Caco-2 (cell line): Measurements from ENCODE around the gene ALDH5A1. TPM values are rescaled to one million over a fixed set of nuclear protein-coding genes. Genes with fewer than 3 reads are reported as not detected.

ENCODE experiments used
- BruUV-seq: library from RNA; stranded (reverse); fragments of 400-500 nt; replicated peaks from 2 replicates; lab custom pipeline; 2021; lab: Mats Ljungman, UMichigan
- CTCF ChIA-PET: fragments of 300-600 bp; sonication (Branson Sonifier 250); formaldehyde crosslinking; loops from one replicate; lab custom pipeline; 2022; ENCODE audit warnings: antibody characterized with exemption; lab: Charles Lee
- POLR2A ChIA-PET: fragments of 300-600 bp; sonication (Branson Sonifier 250); formaldehyde crosslinking; loops from one replicate; lab custom pipeline; 2022; ENCODE audit warnings: antibody characterized with exemption; lab: Charles Lee
- DNase-seq, 2 experiments: peaks; one replicate each; pipeline versions ENCODE4 v3.0.0 to v3.0.0-alpha.2; 2020 to 2022
- H3K27me3 ChIP-seq: replicated peaks from 2 replicates; pipeline ENCODE4 v1.6.0; 2011; ENCODE audit warnings: low read length; ENCODE audit not compliant: control insufficient read depth, insufficient read depth
- H3K36me3 ChIP-seq: 2 replicates; pipeline ENCODE4 v1.5.1; 2011; ENCODE audit warnings: low read length; ENCODE audit not compliant: control insufficient read depth, insufficient read depth
- H3K4me1 ChIP-seq: fragments of 250-450 bp; sonication (Bioruptor Pico); 2 replicates; pipeline ENCODE4 v1.5.1; 2020; ENCODE audit warnings: mild to moderate bottlenecking
- H3K4me3 ChIP-seq: 2 replicates; pipeline ENCODE4 v1.5.1; 2011; ENCODE audit warnings: low read depth, mild to moderate bottlenecking, control low read depth, low read length
- H3K9me3 ChIP-seq: fragments of 250-450 bp; sonication (Bioruptor Pico); 2 replicates; pipeline ENCODE4 v1.5.1; 2020; ENCODE audit warnings: mild to moderate bottlenecking, moderate library complexity
- H3K27ac Mint-ChIP-seq: one replicate; pipeline ENCODE4 v1.8.0; 2022; ENCODE audit warnings: mixed read lengths; ENCODE audit not compliant: unreplicated experiment
- H3K27me3 Mint-ChIP-seq: one replicate; pipeline ENCODE4 v1.8.0; 2022; ENCODE audit warnings: mixed read lengths; ENCODE audit not compliant: insufficient read depth, unreplicated experiment
- H3K36me3 Mint-ChIP-seq: one replicate; pipeline ENCODE4 v1.8.0; 2022; ENCODE audit warnings: mild to moderate bottlenecking, mixed read lengths; ENCODE audit not compliant: insufficient read depth, unreplicated experiment
- H3K4me1 Mint-ChIP-seq: one replicate; pipeline ENCODE4 v1.8.0; 2022; ENCODE audit warnings: low read depth, mixed read lengths; ENCODE audit not compliant: unreplicated experiment
- H3K4me3 Mint-ChIP-seq: one replicate; pipeline ENCODE4 v1.8.0; 2022; ENCODE audit warnings: mild to moderate bottlenecking, moderate library complexity, mixed read lengths; ENCODE audit not compliant: unreplicated experiment
- H3K9me3 Mint-ChIP-seq: one replicate; pipeline ENCODE4 v1.8.0; 2022; ENCODE audit warnings: mixed read lengths; ENCODE audit not compliant: unreplicated experiment
- CTCF ChIP-seq, 2 experiments: fragments of 200-600 bp in 1 of 2; IDR thresholded peaks; 1 replicate in 1 of 2; 2 replicates in 1 of 2; pipeline versions ENCODE4 v1.5.1 to v1.8.0; 2011 to 2022; ENCODE audit warnings: antibody characterized with exemption in 1 of 2, control low read depth in 1 of 2, inconsistent platforms in 1 of 2, low read depth in 1 of 2, low read length in 1 of 2, mild to moderate bottlenecking in 1 of 2, moderate library complexity in 1 of 2; ENCODE audit not compliant: insufficient read depth in 1 of 2, severe bottlenecking in 1 of 2, unreplicated experiment in 1 of 2
- intact Hi-C: fragments of 100-400 bp; cut with micrococcal nuclease; formaldehyde crosslinking; loops from one replicate; pipeline ENCODE4 v1.10.0; 2022; ENCODE audit not compliant: unreplicated experiment
- total RNA-seq: library from RNA; stranded (reverse); gene quantifications from 2 replicates; pipeline ENCODE4 v1.2.3, GENCODE V29; 2022

ALDH5A1 gene
- total RNA-seq, 1 experiment from 2014 or later: 45.3 TPM

- no peaks in the 10 kb centered on the region for H3K36me3 Mint-ChIP-seq
- intact Hi-C loops: no loop called here
- no peaks in the 10 kb centered on the region for H3K4me1 ChIP-seq
- TF ChIP-seq CTCF (IDR thresholded peaks at IDR 0.05; ENCODE audit: insufficient read depth in 1 of 2, low read depth in 1 of 2, low read length in 1 of 2, severe bottlenecking in 1 of 2, unreplicated experiment in 1 of 2): no peak
- no peaks in the 10 kb centered on the region for H3K36me3 ChIP-seq
- BruUV-seq: no TSS peak
- peaks cover 6% of the 10 kb centered on the region for H3K27me3 Mint-ChIP-seq
- H3K9me3 ChIP-seq: no peaks in the 10 kb centered on the region
- CTCF ChIA-PET: interaction anchor here (0.6 kb wide), 1 partner anchor 276 kb away, joined by 3 read pairs; no protein-coding TSS in a partner anchor
- no peaks in the 10 kb centered on the region for H3K9me3 Mint-ChIP-seq
- H3K27me3 ChIP-seq: no peaks in the 10 kb centered on the region
- no peak for DNase-seq
- no peak overlapping the region for H3K27ac Mint-ChIP-seq
- POLR2A ChIA-PET: no interaction called here
- no peak overlapping the region for H3K4me3 Mint-ChIP-seq
- no peak overlapping the region for H3K4me3 ChIP-seq
- H3K4me1 Mint-ChIP-seq: no peaks in the 10 kb centered on the region
Observed at GRCh38 chr6:24568683-24569082, 73.9 kb downstream of the ALDH5A1 start.

- no peaks in the 10 kb centered on the region for H3K36me3 ChIP-seq
- Mint-ChIP-seq H3K27me3 (peaks cover 6% of the 10 kb centered on the region), H3K4me3 (no peak overlapping the region), H3K9me3 (no peaks in the 10 kb centered on the region), H3K36me3 (no peaks in the 10 kb centered on the region), H3K4me1 (no peaks in the 10 kb centered on the region), H3K27ac (no peak overlapping the region)
- intact Hi-C loops: no loop called here
- no peaks in the 10 kb centered on the region for H3K9me3 ChIP-seq
- no peak for TF ChIP-seq CTCF (IDR thresholded peaks at IDR 0.05; ENCODE audit: insufficient read depth in 1 of 2, low read depth in 1 of 2, low read length in 1 of 2, severe bottlenecking in 1 of 2, unreplicated experiment in 1 of 2)
- no TSS peak for BruUV-seq
- ChIA-PET POLR2A (no interaction called here), CTCF (no interaction called here)
- no peaks in the 10 kb centered on the region for H3K4me1 ChIP-seq
- no peaks in the 10 kb centered on the region for H3K27me3 ChIP-seq
- H3K4me3 ChIP-seq: no peak overlapping the region
- DNase-seq: no peak
Observed at GRCh38 chr6:24569811-24570210, 75.0 kb downstream of the ALDH5A1 start.

- no peaks in the 10 kb centered on the region for H3K9me3 Mint-ChIP-seq
- no peaks in the 10 kb centered on the region for H3K4me1 Mint-ChIP-seq
- H3K4me3 ChIP-seq: no peak overlapping the region
- H3K9me3 ChIP-seq: no peaks in the 10 kb centered on the region
- no TSS peak for BruUV-seq
- no peak overlapping the region for H3K27ac Mint-ChIP-seq
- no peaks in the 10 kb centered on the region for H3K27me3 ChIP-seq
- no peaks in the 10 kb centered on the region for H3K4me1 ChIP-seq
- H3K4me3 Mint-ChIP-seq: no peak overlapping the region
- DNase-seq: no peak
- H3K36me3 ChIP-seq: no peaks in the 10 kb centered on the region
- intact Hi-C loops: no loop called here
- H3K36me3 Mint-ChIP-seq: no peaks in the 10 kb centered on the region
- ChIA-PET POLR2A (no interaction called here), CTCF (no interaction called here)
- H3K27me3 Mint-ChIP-seq: peaks cover 6% of the 10 kb centered on the region
- no peak for TF ChIP-seq CTCF (IDR thresholded peaks at IDR 0.05; ENCODE audit: insufficient read depth in 1 of 2, low read depth in 1 of 2, low read length in 1 of 2, severe bottlenecking in 1 of 2, unreplicated experiment in 1 of 2)
Observed at GRCh38 chr6:24571361-24571760, 76.6 kb downstream of the ALDH5A1 start.
